ENCODE data around the gene SPECC1. TPM values are rescaled to one million over a fixed set of nuclear protein-coding genes. Genes with fewer than 3 reads are reported as not detected.

SPECC1 gene
- total RNA-seq, 1 donor from 2014 or later, result 65.7 TPM

DNA sequence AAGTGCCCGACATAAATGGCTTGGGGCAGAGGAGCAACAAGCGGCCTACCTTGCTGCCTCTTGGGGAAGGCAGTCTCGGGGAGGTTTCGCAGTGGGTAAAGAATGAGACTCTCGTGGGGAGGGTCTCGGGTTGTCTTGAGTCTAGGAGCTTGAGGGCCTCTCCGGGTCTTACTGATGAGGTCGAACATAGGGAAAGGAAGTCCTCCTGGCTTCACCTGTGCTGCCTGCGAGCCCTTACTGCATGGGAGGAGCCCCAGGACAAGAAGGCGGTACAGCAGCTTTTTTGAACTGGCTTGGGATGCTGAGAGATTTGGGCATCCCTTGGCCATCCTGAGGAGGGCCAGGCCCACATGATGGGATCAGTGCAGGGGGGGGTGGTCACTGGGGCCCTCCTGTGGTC is 71.4 kb downstream of the SPECC1 start:
- H3K36me3 Mint-ChIP-seq (ENCODE audit: low read depth, unreplicated experiment), result no peaks in the 10 kb centered on the region
- DNase-seq (ENCODE audit: low spot score), result no peak
- no peak overlapping the region for H3K27ac Mint-ChIP-seq (ENCODE audit: unreplicated experiment)
- no peak overlapping the region for H3K4me3 Mint-ChIP-seq (ENCODE audit: unreplicated experiment)
- no peaks in the 10 kb centered on the region for H3K27me3 Mint-ChIP-seq (ENCODE audit: unreplicated experiment)
- H3K9me3 Mint-ChIP-seq (ENCODE audit: unreplicated experiment), result no peaks in the 10 kb centered on the region
- no peaks in the 10 kb centered on the region for H3K4me1 Mint-ChIP-seq (ENCODE audit: unreplicated experiment)
- TF ChIP-seq, protein P1, sequence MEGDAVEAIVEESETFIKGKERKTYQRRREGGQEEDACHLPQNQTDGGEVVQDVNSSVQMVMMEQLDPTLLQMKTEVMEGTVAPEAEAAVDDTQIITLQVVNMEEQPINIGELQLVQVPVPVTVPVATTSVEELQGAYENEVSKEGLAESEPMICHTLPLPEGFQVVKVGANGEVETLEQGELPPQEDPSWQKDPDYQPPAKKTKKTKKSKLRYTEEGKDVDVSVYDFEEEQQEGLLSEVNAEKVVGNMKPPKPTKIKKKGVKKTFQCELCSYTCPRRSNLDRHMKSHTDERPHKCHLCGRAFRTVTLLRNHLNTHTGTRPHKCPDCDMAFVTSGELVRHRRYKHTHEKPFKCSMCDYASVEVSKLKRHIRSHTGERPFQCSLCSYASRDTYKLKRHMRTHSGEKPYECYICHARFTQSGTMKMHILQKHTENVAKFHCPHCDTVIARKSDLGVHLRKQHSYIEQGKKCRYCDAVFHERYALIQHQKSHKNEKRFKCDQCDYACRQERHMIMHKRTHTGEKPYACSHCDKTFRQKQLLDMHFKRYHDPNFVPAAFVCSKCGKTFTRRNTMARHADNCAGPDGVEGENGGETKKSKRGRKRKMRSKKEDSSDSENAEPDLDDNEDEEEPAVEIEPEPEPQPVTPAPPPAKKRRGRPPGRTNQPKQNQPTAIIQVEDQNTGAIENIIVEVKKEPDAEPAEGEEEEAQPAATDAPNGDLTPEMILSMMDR (IDR thresholded peaks at IDR 0.05; ENCODE audit: unreplicated experiment), result no peak

DNA sequence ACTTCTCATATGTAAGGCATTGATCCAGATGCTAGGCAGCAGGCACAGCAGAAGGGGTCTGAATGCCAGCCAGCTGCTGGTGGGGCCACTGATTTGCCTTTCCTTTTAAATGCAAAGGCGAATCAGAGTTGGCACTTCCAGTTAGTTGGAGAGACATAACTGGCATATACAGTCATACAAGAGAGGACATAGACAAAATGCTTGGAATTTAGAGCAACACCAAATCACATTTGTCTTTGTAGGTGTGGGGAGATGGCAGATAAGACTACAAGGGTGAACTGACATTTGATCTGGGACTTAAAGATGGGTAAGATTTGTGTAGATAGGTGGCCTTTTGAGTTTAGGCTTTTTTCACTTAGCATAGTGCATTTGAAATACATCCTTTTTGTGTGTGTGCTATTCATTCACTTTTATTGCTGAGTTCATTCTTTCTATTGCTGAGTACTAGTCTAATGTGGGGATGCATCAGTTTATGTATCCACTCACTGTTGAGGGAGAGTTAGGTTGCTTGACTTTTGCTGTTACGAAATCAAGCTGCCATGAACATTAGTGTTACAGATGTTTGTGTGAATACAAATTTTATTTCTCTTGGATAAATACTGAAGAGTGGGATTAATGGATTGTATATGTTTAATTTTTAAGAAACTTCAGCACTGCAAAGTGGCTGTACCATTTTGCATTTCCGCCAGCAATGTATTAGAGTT is 74.1 kb downstream of the SPECC1 start:
- TF ChIP-seq, protein P1 (IDR thresholded peaks at IDR 0.05; ENCODE audit: unreplicated experiment), result no peak
- peaks cover 2% of the 10 kb centered on the region for H3K27me3 Mint-ChIP-seq (ENCODE audit: unreplicated experiment)
- H3K4me1 Mint-ChIP-seq (ENCODE audit: unreplicated experiment), result peaks cover 10% of the 10 kb centered on the region
- no peak overlapping the region for H3K27ac Mint-ChIP-seq (ENCODE audit: unreplicated experiment)
- H3K36me3 Mint-ChIP-seq (ENCODE audit: low read depth, unreplicated experiment), result no peaks in the 10 kb centered on the region
- H3K4me3 Mint-ChIP-seq (ENCODE audit: unreplicated experiment), result no peak overlapping the region
- H3K9me3 Mint-ChIP-seq (ENCODE audit: unreplicated experiment), result no peaks in the 10 kb centered on the region
- no peak for DNase-seq (ENCODE audit: low spot score)

DNA sequence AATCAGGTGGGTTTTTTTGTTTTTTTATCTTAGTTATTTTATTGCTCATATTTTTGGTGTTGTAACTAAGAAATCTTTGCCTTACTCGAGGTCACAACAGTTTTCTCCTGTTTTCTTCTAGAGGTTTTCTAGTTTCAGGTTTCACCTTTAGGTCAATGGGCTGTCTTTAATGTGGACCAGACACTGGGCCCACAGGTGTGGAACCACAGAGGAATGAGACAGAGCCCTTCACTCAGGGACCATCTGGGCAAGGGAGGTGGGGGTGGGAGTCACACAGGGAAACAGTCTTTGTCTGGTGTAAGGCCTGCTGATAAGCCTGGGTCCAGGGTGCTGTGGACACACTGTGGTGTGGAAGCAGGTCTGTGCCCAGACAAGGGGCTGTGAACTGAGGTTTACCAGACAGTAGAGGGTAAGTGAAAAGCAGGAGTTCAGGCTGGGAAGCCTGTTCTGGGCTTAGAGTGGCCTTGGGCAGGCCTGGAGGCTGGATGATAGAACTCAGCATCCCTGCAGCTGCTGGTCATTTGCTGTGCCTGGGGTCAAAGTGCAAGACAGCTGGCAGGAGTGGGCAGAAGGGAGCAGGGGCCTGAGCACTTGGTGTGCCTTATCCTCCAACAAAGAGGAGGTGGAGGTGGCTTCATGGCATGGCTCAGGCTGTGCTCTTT is 75.6 kb downstream of the SPECC1 start:
- H3K36me3 Mint-ChIP-seq (ENCODE audit: low read depth, unreplicated experiment), result no peaks in the 10 kb centered on the region
- H3K27ac Mint-ChIP-seq (ENCODE audit: unreplicated experiment), result no peak overlapping the region
- TF ChIP-seq, protein P1 (IDR thresholded peaks at IDR 0.05; ENCODE audit: unreplicated experiment), result no peak
- no peak overlapping the region for H3K4me3 Mint-ChIP-seq (ENCODE audit: unreplicated experiment)
- peaks cover 10% of the 10 kb centered on the region for H3K4me1 Mint-ChIP-seq (ENCODE audit: unreplicated experiment)
- peaks cover 2% of the 10 kb centered on the region for H3K27me3 Mint-ChIP-seq (ENCODE audit: unreplicated experiment)
- H3K9me3 Mint-ChIP-seq (ENCODE audit: unreplicated experiment), result no peaks in the 10 kb centered on the region
- no peak for DNase-seq (ENCODE audit: low spot score)

DNA sequence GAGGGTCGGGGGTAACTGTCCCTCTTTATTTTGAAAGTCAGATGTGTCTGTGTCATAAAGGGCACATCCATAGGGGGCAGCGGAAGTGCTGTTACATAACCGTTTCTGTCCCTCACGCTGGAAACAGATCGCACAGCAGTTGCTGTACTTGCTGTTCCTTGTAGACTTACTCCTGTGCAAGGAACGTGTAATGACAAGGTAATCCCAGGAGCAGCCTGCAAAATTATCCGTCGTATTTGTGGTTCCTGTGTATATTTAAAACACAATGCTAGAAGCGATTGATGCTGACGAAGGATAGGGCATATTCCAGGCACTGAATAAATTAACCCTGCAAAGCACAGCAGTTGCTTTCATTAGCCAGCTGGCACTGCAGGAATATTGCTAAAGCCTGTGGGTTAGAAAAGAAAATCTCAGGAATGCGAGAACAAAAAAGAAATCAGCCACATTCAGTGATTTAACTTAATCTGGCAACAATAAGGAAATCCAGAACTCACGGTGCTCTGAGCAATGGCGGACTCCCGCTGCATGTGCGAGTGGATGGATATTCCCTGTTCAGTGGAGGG is 76.2 kb downstream of the SPECC1 start:
- Mint-ChIP-seq H3K27me3 (ENCODE audit: unreplicated experiment) (peaks cover 2% of the 10 kb centered on the region), H3K36me3 (ENCODE audit: low read depth, unreplicated experiment) (no peaks in the 10 kb centered on the region), H3K4me3 (ENCODE audit: unreplicated experiment) (no peak overlapping the region), H3K4me1 (ENCODE audit: unreplicated experiment) (peaks cover 10% of the 10 kb centered on the region), H3K27ac (ENCODE audit: unreplicated experiment) (no peak overlapping the region), H3K9me3 (ENCODE audit: unreplicated experiment) (no peaks in the 10 kb centered on the region)
- no peak for DNase-seq (ENCODE audit: low spot score)
- TF ChIP-seq, protein P1 (IDR thresholded peaks at IDR 0.05; ENCODE audit: unreplicated experiment), result no peak

Data from endothelial cell (in vitro differentiated cells).